ENCODE measurements around the gene IL9. TPM values are rescaled to one million over a fixed set of nuclear protein-coding genes. Genes with fewer than 3 reads are reported as not detected.

Gene IL9
- total RNA-seq, 1 donor: not detected

DNA sequence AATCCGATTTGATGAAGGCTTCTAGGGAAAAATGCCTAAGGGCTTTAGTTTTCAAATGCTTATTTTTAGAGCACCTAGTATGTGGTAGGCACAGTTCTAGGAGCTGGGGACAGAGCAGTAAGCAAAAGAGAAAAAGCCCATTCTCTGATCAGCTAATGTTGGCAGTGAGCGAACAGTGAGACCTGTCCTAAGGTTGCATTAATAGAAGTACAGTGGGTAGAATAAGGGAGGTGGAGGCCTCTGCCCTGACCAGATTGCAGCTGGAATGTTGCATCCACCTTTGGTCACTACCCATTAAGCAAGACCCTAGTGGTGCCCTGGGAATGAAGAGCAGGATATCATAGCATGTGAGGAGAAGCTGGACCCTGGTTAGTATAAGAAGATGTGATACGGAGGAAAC, 20.1 kb downstream of the IL9 start:
- no peak overlapping the region for H3K4me3 ChIP-seq (ENCODE audit: low read depth, low read length)
- DNase-seq (ENCODE audit: low read depth): no peak
- TF ChIP-seq CTCF (IDR thresholded peaks at IDR 0.05; ENCODE audit: insufficient read depth, low read length): no peak

GRCh38 chr5:135874461-135874860, 21.2 kb downstream of the IL9 start:
- H3K4me3 ChIP-seq (ENCODE audit: low read depth, low read length): no peak overlapping the region
- no peak for DNase-seq (ENCODE audit: low read depth)
- no peak for TF ChIP-seq CTCF (IDR thresholded peaks at IDR 0.05; ENCODE audit: insufficient read depth, low read length)

DNA sequence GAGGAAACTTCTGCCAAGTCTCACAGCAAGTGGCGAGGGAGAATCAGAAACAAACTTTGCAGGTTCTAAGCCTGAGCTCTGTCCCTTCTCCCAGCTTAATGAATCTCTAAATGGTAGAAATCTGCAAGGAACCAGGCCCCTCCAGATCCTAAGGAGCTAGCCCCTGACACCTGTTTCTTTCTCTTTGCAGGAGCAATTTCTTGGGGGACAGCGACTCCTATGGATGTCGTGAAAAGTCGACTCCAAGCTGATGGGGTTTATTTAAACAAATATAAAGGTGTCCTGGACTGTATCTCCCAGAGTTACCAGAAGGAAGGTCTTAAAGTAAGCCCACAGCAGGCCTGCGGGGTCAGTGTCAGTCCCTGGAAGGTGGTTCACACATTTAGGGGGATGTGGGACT, 21.8 kb downstream of the IL9 start:
- H3K4me3 ChIP-seq (ENCODE audit: low read depth, low read length): no peak overlapping the region
- TF ChIP-seq CTCF (IDR thresholded peaks at IDR 0.05; ENCODE audit: insufficient read depth, low read length): no peak
- DNase-seq (ENCODE audit: low read depth): no peak

DNA sequence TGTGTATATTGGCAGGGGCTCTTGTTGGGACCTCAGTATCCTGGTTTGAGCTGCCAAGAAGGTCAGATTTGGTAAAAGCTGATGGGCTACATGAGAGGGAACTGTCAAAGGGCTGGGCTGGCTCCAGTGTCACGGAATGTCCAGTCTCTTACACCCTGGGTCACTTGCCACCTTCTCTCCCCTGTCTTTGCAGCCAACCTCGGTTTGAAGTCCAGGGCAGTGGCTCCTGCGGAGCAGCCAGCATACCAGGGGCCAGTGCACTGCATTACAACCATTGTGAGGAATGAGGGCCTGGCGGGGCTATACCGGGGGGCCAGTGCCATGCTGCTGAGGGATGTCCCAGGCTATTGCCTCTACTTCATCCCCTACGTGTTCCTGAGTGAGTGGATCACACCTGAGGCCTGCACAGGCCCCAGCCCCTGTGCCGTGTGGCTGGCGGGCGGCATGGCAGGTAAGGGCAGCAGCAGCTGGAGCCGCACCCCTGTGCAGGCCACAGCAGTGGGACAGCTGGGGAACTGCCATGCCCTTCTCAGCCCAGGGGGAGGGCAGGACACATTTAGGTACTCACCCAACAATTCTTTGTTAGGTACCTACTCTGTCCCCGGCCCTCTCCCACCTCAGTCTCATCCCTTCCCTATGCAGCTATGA, 24.2 kb downstream of the IL9 start:
- no peak for TF ChIP-seq CTCF (IDR thresholded peaks at IDR 0.05; ENCODE audit: insufficient read depth, low read length)
- no peak for DNase-seq (ENCODE audit: low read depth)
- H3K4me3 ChIP-seq (ENCODE audit: low read depth, low read length): no peak overlapping the region

DNA sequence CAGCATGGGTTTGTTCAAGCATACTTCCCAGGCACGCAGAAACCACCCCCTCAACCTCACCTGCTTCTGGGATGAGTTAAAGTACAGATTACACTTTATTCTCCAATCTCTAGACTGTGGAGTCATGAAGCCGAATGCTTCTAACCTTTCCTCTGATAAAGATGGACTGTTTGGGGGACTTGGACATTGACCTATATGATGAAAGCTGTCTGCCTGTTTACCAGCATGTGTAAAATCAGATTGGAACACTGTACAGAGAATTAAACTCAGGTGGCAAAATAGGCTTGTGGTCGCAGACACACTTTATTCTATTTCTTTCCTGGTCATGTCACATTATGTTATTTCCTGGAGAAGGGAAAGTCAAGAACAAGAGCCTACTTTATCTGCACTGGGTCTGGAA, 25.7 kb downstream of the IL9 start:
- no peak for TF ChIP-seq CTCF (IDR thresholded peaks at IDR 0.05; ENCODE audit: insufficient read depth, low read length)
- no peak overlapping the region for H3K4me3 ChIP-seq (ENCODE audit: low read depth, low read length)
- no peak for DNase-seq (ENCODE audit: low read depth)

DNA sequence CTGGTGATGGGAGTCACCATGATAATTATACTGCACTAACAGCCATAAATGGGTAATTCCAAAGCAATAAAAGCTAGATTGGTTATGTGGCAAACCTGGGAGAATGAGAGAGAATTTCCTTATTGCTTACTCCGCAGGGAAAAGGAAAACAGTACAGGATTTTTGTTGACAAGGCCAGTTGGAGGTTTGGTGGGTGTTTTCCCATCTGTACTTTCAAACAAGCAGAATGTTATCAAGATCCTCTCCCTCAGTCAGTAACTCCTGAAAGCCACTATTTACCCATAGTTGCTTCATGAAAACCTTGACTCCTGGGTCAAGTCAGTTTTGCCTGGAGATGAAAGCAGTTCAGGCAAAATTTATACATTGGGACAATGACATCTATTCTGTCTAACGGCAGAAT, 26.4 kb downstream of the IL9 start:
- no peak for DNase-seq (ENCODE audit: low read depth)
- no peak for TF ChIP-seq CTCF (IDR thresholded peaks at IDR 0.05; ENCODE audit: insufficient read depth, low read length)
- no peak overlapping the region for H3K4me3 ChIP-seq (ENCODE audit: low read depth, low read length)

- TF ChIP-seq CTCF (IDR thresholded peaks at IDR 0.05; ENCODE audit: insufficient read depth, low read length): no peak
These were observed 27.0 kb downstream of the IL9 start for GRCh38 chr5:135868681-135869080.

More at GRCh38 chr5:135868681-135869080, 27.0 kb downstream of the IL9 start:
- no peak overlapping the region for H3K4me3 ChIP-seq (ENCODE audit: low read depth, low read length)
- no peak for DNase-seq (ENCODE audit: low read depth)
